CD4-positive, alpha-beta T cell treated with Interferon alpha-2 for 1 hour (primary cell): ENCODE measurements around the gene ACTC1.

Experiments used
- DNase-seq, 2 donors: peaks; one replicate each; pipeline ENCODE4 v3.0.0-alpha.2; 2020 to 2022

The ACTC1 gene

GRCh38 chr15:34755419-34755773 lies 40.0 kb downstream of the ACTC1 start:
- DNase-seq = no peak

GRCh38 chr15:34754674-34755418 lies 40.5 kb downstream of the ACTC1 start, which contains the start of gene GJD2:
Gene GJD2, minus strand, starts transcription at chr15:34754998. Its CDS starts 510 bp downstream, at chr15:34754488.
- DNase-seq = no peak

GRCh38 chr15:34754171-34754601 lies 41.2 kb downstream of the ACTC1 start:
- no peak for DNase-seq

GRCh38 chr15:34753236-34753894 lies 42.0 kb downstream of the ACTC1 start:
- no peak for DNase-seq

- no peak for DNase-seq
These were observed 45.7 kb downstream of the ACTC1 start for GRCh38 chr15:34749691-34750090.
